GM21390 (cell line): ENCODE results near the gene RAB3IL1.

Source experiments
- ATAC-seq: cut with Tn5 transposase; IDR thresholded peaks from one replicate; pipeline ENCODE4 v1.9.1; 2021; ENCODE audit not compliant: unreplicated experiment

The RAB3IL1 gene

DNA sequence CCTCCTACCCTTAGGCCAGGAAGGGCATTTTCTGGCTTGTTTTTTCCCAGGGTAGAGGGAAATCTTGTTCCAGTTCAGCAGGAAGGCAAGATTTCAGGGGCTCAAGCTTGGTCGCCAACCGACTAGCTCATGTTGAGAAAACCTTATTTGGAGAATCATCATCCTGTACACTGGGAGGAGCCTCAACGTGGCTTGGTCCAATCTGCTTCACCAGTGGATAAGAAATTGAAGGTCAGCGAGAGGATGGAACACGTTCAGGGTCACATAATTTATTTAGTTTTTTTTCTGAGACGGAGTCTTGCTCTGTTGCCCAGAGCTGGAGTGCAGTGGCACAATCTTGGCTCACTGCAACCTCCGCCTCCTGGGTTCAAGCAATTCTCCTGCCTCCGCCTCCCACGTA is 68.7 kb downstream of the RAB3IL1 start:
- no peak for ATAC-seq

DNA sequence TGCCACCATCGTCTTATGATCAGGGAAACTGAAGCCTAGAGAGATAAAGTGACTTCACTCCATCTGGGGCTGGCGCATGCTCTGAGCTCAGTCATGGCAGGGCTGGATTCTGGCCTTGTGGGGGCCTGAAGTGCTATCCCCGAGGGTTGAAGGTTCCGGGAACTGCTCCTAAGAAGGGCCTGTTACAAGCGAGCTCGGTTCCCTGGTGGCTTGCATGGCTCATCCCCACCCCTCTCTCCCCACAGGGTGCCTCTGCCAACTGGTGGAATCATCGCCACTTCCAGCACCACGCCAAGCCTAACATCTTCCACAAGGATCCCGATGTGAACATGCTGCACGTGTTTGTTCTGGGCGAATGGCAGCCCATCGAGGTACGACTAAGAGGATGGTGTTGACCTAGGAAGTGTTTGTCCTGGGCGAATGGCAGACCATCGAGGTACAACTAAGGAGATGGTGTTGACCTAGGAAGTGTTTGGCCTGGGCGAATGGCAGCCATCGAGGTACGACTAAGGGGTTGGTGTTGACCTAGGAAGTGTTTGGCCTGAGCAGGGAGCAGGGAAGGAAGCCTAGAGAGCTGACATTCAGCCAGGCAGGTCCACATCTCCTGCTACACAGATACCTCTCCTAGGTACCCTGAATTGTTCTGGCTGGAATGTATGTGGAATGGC is 69.3 kb downstream of the RAB3IL1 start:
- no peak for ATAC-seq
